CD4-positive, alpha-beta T cell treated with Interleukin-15 for 4 hours (primary cell): ENCODE results near the gene CCDC50.

ENCODE experiments used
- DNase-seq: peaks from one replicate; pipeline ENCODE4 v3.0.0-alpha.2; 2020; ENCODE audit warnings: low spot score

Gene CCDC50

GRCh38 chr3:191347228-191347627 is 18.0 kb downstream of the CCDC50 start:
- no peak for DNase-seq

DNA sequence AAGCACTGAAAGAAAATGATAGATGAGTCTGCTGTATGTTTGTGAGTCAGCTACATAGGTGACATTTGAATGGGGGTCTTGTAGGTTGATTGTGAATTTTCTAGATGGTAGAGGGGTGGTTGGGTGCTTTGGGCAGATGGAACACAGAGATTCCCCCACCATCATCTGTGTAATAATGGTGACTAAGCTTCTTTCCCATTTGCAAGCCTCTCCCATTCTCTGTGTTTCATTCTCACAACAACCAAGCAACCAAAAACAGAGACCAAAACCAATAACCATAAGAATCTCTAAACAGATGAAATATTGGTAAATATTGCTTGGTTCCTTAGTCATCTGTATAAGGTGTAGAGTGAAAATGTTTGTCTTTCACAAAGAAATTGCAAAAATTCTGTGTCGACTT is 18.9 kb downstream of the CCDC50 start:
- no peak for DNase-seq

- DNase-seq, result no peak
These were observed 21.3 kb downstream of the CCDC50 start for GRCh38 chr3:191350396-191351090.

DNA sequence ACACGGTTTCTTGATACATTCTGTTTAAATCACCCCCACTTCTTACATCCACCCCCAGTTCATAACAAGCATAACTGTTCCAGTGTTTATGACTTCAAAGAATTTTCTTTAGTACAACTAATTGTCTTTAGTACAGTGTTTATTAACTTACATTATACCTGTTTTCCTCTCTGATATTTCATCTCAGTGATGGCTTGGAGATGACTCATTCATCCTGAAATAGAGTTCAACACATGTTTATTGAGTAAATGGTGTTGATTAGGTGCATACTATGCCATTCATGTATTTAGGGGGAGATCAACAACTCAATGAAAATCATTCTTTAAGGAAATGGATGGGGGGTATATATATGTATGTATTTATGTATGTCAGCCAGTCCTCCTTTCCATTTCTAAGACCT is 22.8 kb downstream of the CCDC50 start:
- DNase-seq, result no peak

- DNase-seq, result no peak
These were observed 24.0 kb downstream of the CCDC50 start for GRCh38 chr3:191353022-191353777.

GRCh38 chr3:191355406-191355805 is 26.2 kb downstream of the CCDC50 start:
- no peak for DNase-seq

DNA sequence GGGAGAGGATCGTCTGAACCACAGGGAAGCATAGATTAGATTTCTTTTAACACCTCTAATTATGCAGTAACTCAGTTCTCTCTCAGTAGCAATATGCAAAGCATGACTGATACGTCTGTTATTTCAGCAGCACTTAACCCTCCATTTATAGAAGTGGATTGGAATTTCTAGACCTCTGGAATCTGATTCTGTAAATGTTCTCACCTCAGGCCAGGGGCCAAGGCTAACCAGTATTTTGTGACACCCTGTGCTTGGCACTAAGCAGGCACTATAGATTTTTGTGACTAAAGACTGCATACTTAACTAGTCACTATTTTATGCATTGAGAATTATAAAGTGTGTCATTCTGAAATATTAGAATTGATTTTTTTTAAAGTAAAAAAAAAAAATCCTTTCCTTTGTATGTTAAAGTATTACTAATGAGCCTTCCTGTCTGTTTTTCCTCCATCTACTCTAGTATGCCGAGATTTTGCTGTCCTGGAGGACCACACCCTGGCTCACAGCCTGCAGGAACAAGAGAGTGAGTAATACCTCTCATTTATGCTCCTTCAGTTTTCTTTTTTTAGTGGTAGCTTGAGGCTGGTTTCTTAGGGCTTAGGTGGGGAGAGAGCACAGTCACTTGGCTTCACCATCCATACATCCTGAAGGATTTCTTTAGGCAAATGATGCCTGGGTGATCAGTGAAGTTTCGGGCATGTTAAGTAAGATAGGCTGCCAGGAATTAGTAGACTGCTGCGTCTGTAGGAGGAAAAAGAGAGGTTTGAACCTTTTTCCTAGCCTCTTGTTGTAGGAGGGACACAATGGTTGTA is 27.6 kb downstream of the CCDC50 start:
- DNase-seq, result no peak

DNA sequence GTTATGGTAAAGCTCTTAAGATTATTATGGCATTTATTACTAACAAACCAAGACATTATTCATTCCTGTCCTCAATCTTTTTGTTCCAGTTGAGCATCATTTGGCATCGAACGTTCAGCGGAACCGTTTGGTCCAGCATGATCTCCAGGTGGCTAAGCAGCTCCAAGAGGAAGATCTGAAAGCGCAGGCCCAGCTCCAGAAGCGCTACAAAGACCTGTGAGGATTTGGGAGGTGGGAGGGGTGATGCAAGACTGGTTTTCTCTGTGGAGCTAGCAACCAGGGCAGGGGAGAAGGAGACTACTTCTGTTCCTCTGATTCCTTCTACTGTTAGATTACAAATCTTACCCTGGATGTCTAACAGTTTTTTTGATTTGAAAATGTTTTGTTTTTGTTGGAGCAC is 28.7 kb downstream of the CCDC50 start:
- DNase-seq, result no peak

GRCh38 chr3:191358929-191359328 is 29.7 kb downstream of the CCDC50 start:
- DNase-seq, result no peak

- DNase-seq, result no peak
These were observed 31.4 kb downstream of the CCDC50 start for GRCh38 chr3:191360620-191361019.

DNA sequence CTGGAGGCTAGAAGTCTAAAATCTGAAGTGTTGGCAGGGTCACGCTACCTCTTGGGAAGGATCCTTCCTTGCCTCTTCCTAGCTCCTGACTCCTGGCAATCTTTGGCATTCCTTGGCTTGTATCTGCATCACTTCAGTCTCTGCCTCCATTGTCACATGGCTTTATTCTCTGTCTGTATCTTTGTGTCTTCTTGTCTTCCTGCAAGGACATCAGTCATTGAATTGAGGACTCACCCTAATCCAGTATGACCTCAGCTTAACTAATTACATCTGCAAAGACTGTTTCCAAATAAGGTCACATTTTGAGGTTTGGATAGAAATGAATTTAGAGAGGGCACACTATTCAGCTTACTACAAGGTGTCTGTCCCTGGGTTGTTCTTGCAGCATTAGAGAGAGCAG is 32.3 kb downstream of the CCDC50 start:
- DNase-seq, result no peak

DNA sequence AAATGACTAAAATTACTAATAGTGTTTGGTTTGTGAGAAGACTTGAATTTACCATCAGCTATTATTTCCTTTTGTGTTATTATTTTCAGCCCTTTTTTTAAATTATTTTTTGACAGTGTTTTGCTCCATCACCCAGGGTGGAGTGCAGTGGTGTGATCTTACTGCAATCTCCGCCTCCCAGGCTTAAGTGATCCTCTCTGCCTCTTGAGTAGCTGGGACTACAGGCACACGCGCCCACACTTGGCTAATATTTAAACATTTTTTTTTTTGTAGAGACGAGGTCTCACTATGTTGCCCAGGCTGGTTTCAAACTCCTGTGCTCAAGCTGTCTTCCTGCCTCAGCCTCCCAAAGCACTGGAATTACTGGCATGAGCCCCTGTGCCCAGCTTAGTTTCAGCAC is 32.8 kb downstream of the CCDC50 start:
- DNase-seq, result no peak

GRCh38 chr3:191362524-191363090 is 33.4 kb downstream of the CCDC50 start:
- DNase-seq, result no peak

DNA sequence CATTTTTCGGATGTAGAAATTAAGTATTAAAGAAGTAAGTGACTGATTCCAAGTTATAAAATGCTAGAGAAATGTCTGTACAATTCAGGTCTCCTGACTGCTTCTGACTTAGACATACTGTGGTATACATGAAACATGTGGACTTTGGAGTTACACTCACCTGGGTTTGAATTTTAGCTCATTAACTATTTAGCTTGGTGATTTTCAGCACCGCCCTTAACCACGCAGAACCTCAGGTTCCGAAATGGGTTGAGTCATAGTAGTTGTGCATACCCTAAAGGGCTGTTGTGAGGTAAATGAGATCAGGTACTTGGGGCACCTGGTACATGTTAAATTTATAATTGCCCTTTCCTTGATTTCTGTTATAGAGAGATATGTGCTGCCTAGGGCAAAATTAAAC is 34.0 kb downstream of the CCDC50 start:
- DNase-seq, result no peak

GRCh38 chr3:191366675-191367074 is 37.5 kb downstream of the CCDC50 start:
- DNase-seq, result no peak

GRCh38 chr3:191368755-191369615 is 39.8 kb downstream of the CCDC50 start:
- no peak for DNase-seq

GRCh38 chr3:191369616-191370010 is 40.4 kb downstream of the CCDC50 start:
- DNase-seq, result no peak

- no peak for DNase-seq
These were observed 42.9 kb downstream of the CCDC50 start for GRCh38 chr3:191372122-191372521.

GRCh38 chr3:191373327-191373726 is 44.1 kb downstream of the CCDC50 start:
- DNase-seq, result no peak

- DNase-seq, result no peak
These were observed 47.4 kb downstream of the CCDC50 start for GRCh38 chr3:191376516-191377141.

DNA sequence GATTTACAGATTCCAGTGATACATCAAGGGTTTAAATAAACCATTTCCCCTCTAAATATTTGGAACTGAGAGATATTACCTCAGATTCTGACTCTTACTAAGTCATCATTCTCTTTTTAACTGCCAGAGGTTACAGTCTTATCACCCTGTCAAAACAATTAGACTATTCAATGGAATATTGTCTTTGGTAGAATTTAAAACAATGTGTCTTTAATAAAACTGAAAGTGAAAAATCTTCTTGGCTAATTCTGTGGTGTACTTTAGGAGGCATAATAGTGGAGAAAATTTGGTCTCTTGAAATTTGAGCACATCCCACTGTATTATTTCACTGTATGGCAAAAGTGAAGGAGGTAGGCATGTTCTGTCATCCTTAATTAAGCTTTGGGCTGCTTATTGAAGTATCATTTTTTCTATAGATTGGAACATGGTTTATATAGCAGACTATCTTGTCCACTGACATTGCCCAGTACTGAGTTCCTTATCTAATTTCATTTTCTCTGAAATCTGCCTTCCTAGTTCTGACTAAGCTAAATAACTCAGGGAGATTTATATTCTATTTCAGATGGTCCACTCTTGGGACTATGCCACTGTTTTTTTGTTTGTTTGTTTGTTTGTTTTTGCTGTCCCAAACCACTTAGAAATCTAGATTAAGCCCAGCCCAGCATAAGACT is 49.1 kb downstream of the CCDC50 start:
- DNase-seq, result no peak
